A549 (cell line): ENCODE data around the gene TSC22D2.

Experiments used
- BHLHE40 ChIP-seq: IDR thresholded peaks from 2 replicates; pipeline ENCODE4 v1.6.1; 2012; ENCODE audit warnings: low read depth, low read length, inconsistent platforms
- HEYL ChIP-seq: fragments of 250-450 bp; sonication (Bioruptor Pico); IDR thresholded peaks from 2 replicates; pipeline ENCODE4 v1.8.0; 2021; ENCODE audit warnings: mild to moderate bottlenecking, moderate library complexity
- MAFK ChIP-seq: fragments of 450-650 bp; IDR thresholded peaks from 2 replicates; pipeline ENCODE4 v1.6.1; 2014; ENCODE audit not compliant: partially characterized antibody
- POLR2A ChIP-seq: IDR thresholded peaks from 2 replicates; pipeline ENCODE4 v1.6.1; 2012; ENCODE audit warnings: mild to moderate bottlenecking, low read length
- POLR2AphosphoS2 ChIP-seq: conservative IDR thresholded peaks from 2 replicates; pipeline ENCODE4 v1.6.1; 2012; ENCODE audit warnings: low read length, improper control_type of control experiment, inconsistent platforms
- TP53 ChIP-seq: fragments of 250-450 bp; sonication (Bioruptor Pico); IDR thresholded peaks from 2 replicates; pipeline ENCODE4 v1.5.0; 2021; ENCODE audit warnings: mild to moderate bottlenecking, moderate library complexity
- TF ChIP-seq, protein P1 (sequence below): fragments of 450-650 bp; IDR thresholded peaks from 2 replicates; pipeline ENCODE4 v1.6.1; 2014; ENCODE audit warnings: antibody characterized with exemption
- TF ChIP-seq, protein P2 (sequence below): fragments of >200 bp; sonication (Bioruptor Twin); formaldehyde crosslinking; IDR thresholded peaks from 3 replicates; pipeline ENCODE4 v1.5.1; 2016
- TF ChIP-seq, protein P3 (sequence below): fragments of >200 bp; sonication (Bioruptor Twin); formaldehyde crosslinking; IDR thresholded peaks from 3 replicates; pipeline ENCODE4 v1.6.1; 2016
- TF ChIP-seq, protein P4 (sequence below): fragments of 200-600 bp; sonication (generic); IDR thresholded peaks from 2 replicates; pipeline ENCODE4 v1.6.1; 2016; ENCODE audit warnings: antibody characterized with exemption, mild to moderate bottlenecking, moderate library complexity

DNA sequence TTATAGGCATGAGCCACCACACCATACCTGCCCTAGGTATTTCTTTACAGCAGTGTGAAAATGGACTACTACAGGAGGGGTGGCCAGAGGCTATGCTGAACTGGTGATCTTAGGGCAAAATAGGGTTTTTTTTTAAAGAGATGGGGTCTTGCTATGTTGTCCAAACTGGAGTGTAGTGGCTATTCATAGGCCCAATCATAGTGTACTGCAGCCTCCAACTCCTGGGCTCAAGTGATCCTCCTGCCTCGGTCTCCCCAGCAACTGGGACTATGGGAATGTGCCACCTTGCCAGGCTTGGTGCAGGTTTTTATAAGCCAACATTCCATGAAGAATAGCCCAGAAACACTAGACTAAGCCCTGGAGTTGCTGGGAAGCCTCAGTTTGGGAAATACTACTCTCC is 28.6 kb upstream of the TSC22D2 start:
- TF ChIP-seq, protein P1, sequence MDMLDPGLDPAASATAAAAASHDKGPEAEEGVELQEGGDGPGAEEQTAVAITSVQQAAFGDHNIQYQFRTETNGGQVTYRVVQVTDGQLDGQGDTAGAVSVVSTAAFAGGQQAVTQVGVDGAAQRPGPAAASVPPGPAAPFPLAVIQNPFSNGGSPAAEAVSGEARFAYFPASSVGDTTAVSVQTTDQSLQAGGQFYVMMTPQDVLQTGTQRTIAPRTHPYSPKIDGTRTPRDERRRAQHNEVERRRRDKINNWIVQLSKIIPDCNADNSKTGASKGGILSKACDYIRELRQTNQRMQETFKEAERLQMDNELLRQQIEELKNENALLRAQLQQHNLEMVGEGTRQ = no peak
- TF ChIP-seq HEYL (CRISPR knock-in tag) (no peak), POLR2AphosphoS2 (no peak), POLR2A (no peak), MAFK (no peak), TP53 (CRISPR knock-in tag) (no peak), BHLHE40 (no peak)
- TF ChIP-seq, protein P2, sequence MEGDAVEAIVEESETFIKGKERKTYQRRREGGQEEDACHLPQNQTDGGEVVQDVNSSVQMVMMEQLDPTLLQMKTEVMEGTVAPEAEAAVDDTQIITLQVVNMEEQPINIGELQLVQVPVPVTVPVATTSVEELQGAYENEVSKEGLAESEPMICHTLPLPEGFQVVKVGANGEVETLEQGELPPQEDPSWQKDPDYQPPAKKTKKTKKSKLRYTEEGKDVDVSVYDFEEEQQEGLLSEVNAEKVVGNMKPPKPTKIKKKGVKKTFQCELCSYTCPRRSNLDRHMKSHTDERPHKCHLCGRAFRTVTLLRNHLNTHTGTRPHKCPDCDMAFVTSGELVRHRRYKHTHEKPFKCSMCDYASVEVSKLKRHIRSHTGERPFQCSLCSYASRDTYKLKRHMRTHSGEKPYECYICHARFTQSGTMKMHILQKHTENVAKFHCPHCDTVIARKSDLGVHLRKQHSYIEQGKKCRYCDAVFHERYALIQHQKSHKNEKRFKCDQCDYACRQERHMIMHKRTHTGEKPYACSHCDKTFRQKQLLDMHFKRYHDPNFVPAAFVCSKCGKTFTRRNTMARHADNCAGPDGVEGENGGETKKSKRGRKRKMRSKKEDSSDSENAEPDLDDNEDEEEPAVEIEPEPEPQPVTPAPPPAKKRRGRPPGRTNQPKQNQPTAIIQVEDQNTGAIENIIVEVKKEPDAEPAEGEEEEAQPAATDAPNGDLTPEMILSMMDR = no peak
- TF ChIP-seq, protein P3, sequence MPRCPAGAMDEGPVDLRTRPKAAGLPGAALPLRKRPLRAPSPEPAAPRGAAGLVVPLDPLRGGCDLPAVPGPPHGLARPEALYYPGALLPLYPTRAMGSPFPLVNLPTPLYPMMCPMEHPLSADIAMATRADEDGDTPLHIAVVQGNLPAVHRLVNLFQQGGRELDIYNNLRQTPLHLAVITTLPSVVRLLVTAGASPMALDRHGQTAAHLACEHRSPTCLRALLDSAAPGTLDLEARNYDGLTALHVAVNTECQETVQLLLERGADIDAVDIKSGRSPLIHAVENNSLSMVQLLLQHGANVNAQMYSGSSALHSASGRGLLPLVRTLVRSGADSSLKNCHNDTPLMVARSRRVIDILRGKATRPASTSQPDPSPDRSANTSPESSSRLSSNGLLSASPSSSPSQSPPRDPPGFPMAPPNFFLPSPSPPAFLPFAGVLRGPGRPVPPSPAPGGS = no peak
- TF ChIP-seq, protein P4, sequence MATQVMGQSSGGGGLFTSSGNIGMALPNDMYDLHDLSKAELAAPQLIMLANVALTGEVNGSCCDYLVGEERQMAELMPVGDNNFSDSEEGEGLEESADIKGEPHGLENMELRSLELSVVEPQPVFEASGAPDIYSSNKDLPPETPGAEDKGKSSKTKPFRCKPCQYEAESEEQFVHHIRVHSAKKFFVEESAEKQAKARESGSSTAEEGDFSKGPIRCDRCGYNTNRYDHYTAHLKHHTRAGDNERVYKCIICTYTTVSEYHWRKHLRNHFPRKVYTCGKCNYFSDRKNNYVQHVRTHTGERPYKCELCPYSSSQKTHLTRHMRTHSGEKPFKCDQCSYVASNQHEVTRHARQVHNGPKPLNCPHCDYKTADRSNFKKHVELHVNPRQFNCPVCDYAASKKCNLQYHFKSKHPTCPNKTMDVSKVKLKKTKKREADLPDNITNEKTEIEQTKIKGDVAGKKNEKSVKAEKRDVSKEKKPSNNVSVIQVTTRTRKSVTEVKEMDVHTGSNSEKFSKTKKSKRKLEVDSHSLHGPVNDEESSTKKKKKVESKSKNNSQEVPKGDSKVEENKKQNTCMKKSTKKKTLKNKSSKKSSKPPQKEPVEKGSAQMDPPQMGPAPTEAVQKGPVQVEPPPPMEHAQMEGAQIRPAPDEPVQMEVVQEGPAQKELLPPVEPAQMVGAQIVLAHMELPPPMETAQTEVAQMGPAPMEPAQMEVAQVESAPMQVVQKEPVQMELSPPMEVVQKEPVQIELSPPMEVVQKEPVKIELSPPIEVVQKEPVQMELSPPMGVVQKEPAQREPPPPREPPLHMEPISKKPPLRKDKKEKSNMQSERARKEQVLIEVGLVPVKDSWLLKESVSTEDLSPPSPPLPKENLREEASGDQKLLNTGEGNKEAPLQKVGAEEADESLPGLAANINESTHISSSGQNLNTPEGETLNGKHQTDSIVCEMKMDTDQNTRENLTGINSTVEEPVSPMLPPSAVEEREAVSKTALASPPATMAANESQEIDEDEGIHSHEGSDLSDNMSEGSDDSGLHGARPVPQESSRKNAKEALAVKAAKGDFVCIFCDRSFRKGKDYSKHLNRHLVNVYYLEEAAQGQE = no peak
